ENCODE measurements around the gene NLRP9.

The NLRP9 gene

DNA sequence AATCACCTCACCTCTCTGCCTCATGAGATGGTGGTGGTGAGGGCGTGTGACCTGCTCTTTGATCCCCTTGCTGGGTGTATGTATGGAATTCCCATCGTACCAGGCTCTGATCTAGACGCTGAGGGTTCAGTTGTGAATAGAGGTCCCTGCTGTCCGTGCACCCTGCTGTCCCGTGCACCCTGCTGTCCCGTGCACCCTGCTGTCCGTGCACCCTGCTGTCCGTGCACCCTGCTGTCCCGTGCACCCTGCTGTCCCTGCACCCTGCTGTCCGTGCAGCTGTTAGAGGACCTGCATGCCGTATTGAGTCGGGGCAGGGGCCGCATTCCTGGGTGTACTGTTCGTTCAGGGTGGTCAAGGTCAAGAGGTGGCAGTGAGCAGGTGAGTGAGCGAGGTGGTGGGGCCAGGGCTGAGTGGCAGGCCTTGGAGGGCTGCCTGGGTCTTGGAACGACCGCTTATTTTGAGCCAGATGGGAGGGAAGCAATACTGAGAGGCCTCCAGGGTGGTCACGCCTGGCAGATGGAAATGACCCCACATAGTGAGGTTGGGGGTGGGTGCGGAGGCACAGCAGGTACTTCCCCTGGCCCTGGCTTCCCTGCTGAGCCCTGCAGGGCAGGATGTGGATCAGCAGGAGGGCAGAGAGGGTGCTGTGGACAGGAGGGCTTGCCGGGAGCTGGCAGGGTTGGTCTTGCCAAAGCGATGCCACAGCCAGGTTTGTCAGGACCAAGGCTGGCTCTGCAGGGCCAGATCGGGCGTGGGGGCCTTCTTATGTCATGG is 67.7 kb downstream of the NLRP9 start:
- DNase-seq = no peak

DNA sequence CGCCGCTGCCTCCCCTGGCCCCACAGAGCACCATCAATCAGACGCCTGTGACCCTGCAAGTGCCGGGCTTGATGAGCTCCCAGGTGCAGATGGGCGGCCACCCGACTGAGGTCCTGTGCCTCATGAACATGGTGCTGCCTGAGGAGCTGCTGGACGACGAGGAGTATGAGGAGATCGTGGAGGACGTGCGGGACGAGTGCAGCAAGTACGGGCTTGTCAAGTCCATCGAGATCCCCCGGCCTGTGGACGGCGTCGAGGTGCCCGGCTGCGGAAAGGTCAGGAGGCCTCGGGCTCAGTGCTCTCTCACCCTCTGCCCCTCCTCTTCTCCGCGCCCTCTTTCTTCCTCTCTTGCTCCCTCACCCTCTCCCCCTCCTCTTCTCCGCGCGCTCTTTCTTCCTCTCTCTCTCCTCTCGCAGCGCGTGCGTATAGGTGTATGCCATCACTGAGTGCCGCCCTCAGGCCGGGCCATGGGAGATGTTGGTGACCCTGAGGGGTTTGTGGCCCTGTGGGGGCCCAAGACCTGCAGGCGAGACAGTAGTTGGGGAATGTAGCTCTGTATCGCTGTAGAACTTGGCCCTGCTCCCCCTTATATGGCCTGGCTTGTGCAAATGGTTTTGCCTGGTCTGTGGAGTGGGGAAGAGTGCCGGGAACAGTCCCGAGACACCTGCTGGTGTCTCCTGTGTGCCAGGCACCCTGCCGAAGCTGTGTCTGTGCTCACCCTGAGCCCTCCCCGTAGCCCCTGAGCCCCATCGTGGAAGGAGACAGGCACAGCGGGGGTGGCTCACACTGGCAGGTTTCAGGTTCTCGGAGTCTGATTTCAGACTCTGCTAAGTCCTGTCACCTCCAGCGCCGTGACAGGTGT is 68.6 kb downstream of the NLRP9 start:
- DNase-seq = no peak

- no peak for DNase-seq
These were observed 69.4 kb downstream of the NLRP9 start for GRCh38 chr19:55668603-55669348.

DNA sequence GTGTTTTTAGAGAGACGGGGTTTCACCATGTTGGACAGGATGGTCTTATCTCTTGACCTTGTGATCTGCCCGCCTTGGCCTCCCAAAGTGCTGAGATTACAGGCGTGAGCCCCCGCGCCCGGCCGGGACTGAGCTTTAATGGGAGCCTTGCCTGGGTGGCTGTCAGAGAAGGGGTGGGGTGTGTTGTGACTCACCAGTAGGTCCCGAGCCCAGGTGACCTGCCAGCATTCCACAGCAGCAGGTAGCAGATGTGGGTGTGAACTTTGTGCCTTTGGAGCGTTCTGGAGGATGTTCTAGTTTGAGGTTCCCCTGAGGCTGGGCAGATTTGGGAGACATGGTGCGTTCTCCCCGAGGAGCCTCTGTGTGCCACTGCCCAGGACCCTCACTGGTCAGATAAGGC is 70.2 kb downstream of the NLRP9 start:
- no peak for DNase-seq

DNA sequence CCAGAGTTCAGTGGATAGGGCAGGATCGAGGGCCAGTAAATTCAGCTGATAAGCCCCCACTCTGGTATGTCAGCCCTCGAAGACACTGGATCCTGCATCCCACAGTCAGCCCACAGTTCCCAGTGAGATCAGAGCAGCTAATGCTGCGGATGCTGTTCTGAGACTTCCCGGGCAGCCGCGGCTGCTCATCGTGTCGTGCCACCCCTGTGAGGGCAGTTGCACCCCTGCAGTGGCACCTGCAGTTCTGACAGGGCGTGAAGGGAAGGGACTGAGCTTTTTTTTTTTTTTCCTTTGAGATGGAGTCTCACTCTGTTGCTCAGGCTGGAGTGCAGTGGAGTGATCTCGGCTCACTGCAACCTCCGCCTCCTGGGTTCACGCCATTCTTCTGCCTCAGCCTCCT is 70.7 kb downstream of the NLRP9 start:
- DNase-seq = no peak

- no peak for DNase-seq
These were observed 71.2 kb downstream of the NLRP9 start for GRCh38 chr19:55667006-55667381.

- DNase-seq = no peak
These were observed 71.7 kb downstream of the NLRP9 start for GRCh38 chr19:55666343-55667005.

GRCh38 chr19:55663846-55664536 is 74.2 kb downstream of the NLRP9 start:
- DNase-seq = no peak

GRCh38 chr19:55661826-55662225 is 76.4 kb downstream of the NLRP9 start:
- no peak for DNase-seq

DNA sequence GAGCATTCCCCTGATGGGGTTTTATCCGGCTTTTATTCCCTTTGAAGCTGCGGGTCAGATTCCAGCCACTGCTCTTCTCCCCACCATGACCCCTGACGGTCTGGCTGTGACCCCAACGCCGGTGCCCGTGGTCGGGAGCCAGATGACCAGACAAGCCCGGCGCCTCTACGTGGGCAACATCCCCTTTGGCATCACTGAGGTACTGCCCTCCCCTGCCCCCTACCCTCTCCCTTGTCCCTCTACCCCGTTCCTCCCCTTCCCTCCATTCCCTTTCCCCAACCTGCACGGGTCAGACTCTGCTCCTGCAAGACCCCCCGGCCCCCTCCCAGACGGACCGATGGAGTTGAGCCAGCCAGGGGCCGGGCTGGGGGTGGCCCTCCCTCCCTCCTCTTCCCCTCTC is 77.2 kb downstream of the NLRP9 start:
- DNase-seq = no peak

- no peak for DNase-seq
These were observed 77.8 kb downstream of the NLRP9 start for GRCh38 chr19:55660404-55660803.

GRCh38 chr19:55659822-55660221 is 78.4 kb downstream of the NLRP9 start:
- no peak for DNase-seq

DNA sequence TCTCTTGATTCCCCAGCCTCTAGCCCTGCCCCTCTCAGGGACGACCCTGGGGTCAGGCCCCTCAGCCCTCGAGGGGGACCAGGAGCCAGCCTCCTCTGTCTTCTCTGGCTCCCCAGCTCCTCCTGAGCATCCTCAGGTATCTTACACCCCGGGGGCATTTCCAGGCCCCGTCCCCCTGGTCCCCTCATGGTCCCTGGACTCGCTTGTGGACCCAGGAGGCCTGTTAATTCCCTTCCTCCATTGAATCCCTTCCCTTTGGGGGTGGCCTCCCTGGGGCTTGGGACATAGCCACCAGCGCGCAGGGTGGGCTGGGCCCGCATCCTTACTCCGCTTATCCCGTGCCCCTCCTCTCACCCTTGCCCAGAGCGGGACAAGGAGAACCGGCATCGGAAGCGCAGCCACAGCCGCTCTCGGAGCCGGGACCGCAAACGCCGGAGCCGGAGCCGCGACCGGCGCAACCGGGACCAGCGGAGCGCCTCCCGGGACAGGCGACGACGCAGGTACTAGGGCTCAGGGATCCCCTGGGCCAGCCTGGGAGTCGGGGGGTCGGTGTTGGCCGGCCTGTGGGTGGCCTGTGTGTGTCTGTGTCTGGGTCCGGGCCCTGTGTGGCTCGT is 79.2 kb downstream of the NLRP9 start:
- no peak for DNase-seq
